SK-N-MC (cell line): ENCODE results near the gene BTBD3.

Experiments used
- EZH2 ChIP-seq: fragments of 200-600 bp; sonication (generic); IDR thresholded peaks from one replicate; pipeline ENCODE4 v1.6.1; 2017; ENCODE audit warnings: antibody characterized with exemption
- FOXP2 ChIP-seq: optimal IDR thresholded peaks from 2 replicates; pipeline ENCODE3; 2011; ENCODE audit warnings: mild to moderate bottlenecking, moderate library complexity; ENCODE audit not compliant: insufficient read depth; ENCODE audit errors: extremely low read length, control extremely low read depth
- POLR2AphosphoS5 ChIP-seq: IDR thresholded peaks from 2 replicates; pipeline ENCODE4 v1.6.1; 2012; ENCODE audit warnings: mild to moderate bottlenecking, low read depth, low read length, borderline replicate concordance

GRCh38 chr20:11952639-11953038 lies 34.9 kb downstream of the BTBD3 start:
- TF ChIP-seq EZH2 (no peak), POLR2AphosphoS5 (no peak), FOXP2 (no peak)
